ENCODE measurements around the gene KANSL1.

DNA sequence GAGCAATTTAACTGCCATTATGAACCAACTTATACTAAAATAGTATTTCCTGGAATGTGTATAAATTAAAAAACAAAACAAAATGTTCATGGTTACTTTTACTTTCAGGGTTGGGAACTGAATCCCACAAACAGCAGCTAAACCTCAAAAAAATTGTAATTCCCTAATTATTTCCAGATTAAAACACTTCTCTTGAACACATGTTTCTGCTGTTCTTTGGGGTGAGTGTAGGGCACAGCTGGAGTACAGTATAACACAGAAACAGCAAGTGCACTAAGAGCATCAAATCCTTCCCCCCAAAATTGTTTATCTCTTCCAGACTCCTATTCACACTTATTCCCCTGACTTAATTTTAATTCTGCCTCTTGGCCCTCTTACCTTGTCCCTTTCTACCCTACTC is 56.4 kb downstream of the KANSL1 start:
- TF ChIP-seq CTCF (IDR thresholded peaks at IDR 0.05; ENCODE audit: insufficient read depth, low read length, poor library complexity, severe bottlenecking) (no peak), EZH2phosphoT487 (conservative IDR thresholded peaks at IDR 0.05; ENCODE audit: low read length) (no peak)

All from SU-DHL-6 (cell line).